NCI-H1092 (cell line): ENCODE results near the gene EPHB3.
A peak's percentile ranks its signal among the peaks of the same experiment; 100 is the strongest.

ENCODE experiments used
- DNase-seq: peaks from one replicate; lab custom pipeline; 2025; lab: John Stamatoyannopoulos, UW

The EPHB3 gene

DNA sequence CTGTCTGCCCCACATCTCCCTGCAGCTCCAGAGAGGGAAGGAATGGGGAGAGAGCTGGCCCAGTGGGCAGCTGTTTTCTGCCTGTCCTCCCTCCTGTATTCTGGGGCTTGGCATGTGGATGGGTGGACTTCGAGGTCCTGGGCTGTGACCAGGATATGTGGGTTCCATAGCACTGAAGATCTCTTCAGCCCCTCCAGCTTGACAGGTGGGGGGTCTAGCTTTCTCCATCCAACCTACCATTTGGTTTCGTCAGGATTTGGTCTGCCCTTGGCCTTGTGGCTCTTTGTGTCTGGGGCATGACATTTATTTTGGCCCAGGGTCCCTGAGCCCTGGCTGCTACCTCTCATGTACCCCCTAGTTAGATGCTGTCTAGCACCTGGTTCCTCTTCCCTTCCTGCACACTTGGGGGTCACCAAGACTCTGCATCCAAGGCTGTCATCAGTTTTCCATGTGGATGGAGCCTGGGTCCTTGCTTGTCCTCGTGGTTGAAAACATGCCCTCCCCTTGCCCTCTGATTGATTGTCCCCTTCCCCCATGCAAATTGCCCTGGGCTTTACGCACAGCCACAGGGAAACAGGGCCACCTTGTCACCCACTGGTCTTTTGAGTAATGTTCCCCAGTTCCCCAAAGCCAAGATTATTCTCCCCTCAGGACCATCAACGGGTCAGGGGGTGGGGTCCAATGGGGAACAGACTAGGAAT lies 3.2 kb downstream of the EPHB3 start:
- DNase-seq: no peak

DNA sequence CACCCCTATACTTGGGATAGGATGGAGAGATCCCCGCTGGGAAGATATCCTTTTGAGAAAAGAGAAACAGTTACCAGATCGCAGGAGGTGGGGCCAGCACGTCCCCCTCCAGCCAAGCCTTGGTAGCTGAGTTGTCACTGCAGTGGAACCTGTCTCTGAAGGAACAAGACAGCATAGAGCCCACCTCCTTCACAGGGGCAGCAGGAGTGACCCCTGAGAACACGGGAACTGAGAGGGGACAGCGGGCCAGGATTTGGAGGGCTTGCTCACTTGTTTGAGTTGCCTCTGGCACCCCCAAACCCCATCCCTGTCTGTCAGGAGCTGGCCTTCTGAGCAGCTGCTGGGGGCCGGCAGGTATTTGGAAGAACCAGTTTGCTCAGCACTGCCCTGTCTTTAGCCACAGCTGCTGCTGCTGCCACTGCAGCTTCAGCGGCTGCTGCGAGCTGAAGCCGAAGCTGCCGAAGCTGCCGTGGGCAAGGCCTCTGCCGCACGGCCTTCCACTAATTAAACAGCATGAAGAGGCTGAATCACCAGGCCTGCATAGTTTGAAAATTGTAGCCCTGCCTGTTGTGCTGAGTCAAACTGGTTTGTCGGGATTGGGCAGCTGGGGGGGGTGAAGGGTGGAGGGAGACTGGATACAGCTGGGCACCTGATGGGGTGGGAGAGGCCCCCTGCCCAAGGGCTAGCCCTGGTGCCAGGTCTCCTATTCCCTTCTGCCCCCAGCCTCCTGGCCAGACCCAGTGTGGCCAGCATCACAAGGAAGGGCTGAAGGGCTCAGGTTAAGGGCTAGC lies 4.0 kb downstream of the EPHB3 start:
- no peak for DNase-seq

DNA sequence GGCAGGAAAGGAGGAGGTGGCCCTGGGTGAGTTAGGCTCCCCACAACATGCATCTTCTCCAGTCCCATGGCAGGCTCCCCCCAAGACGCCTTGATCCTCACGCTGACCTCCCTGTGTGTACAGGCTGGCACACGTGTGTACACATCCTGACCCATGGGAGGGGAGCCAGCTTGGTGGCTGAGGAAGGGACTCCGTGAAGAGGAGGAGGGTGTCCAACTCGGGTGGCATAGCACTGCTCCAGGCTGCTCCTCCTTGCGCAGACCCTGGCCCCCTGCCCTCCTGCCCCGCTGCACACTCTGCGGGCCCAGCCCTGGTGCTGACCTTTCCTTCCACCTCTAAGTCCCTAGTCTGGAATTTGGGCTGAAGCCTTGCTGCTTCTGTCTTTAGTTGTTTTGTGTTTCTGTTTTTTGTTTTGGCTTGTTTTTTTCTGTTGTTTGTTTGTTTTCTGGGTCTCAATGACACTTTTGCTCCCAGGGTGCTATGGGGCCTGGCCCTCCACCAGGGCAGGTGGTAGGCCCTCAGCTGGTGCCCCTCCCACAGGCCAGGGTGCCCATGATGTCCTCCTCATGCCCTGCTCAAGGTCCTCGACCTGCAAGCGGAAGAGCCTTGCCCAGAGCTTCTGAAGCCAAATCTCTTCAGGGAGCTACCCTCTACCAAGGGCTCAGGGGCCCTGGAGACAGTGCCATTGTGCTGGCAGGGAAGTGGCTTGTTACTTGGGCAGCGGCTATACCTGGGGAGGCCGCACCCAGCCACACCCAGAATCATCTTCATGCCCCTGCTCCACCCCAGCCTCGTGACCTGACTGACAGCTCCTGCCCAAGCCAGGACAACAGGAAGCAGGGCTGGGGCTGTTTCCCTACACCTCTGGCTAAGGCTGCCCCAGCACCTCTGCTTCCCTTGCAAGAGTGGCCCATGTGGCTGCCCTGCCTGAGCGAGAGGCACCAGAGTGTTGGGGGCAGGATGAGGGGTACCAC lies 5.1 kb downstream of the EPHB3 start:
- no peak for DNase-seq

DNA sequence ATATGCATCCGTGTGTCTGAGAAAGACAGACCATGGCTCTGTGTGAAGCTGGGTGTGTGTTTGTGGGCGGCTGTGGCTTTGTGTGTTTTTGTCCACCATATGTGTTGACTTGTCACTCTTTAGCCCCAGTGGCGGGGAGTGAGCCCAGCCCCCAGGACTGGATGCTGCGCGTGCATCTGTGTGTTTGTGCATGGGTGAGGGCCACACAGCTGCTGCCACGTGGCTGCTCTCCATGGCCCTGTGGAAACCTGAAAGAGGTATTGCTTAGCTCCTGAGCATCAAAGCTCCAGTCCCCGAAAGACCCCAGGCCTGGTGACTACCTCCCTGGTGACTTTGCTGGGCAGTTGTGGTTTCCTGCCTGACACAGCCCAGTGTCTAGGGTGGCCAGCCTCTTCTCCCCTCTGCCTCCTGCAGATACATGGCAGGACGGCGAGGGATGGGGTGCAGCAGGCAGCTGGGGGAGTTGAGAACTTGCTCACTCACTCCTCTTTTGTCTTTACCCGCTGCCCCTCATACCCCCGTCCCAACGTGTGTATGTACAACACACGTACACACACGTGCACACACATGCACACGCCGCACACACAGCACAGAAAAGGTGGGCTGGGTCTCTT lies 6.5 kb downstream of the EPHB3 start:
- no peak for DNase-seq

DNA sequence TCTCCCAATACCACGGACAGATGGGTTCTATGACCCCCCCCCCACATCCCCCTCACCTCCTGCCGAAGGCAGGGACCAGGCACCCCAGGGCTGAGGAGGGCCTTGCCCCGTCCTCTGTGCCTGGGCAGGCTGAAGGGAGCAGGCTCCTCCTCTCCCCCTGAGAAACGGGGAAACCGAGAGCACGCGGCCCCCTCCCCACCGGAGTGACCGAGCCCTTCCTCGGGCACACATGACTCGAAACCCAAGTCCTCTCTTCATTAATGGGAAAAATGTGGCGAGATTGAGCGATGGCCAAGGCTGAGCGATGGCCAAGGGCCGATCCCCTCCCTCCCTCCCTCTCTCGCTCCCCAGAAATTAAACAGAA lies 7.0 kb downstream of the EPHB3 start:
- DNase-seq: no peak

DNA sequence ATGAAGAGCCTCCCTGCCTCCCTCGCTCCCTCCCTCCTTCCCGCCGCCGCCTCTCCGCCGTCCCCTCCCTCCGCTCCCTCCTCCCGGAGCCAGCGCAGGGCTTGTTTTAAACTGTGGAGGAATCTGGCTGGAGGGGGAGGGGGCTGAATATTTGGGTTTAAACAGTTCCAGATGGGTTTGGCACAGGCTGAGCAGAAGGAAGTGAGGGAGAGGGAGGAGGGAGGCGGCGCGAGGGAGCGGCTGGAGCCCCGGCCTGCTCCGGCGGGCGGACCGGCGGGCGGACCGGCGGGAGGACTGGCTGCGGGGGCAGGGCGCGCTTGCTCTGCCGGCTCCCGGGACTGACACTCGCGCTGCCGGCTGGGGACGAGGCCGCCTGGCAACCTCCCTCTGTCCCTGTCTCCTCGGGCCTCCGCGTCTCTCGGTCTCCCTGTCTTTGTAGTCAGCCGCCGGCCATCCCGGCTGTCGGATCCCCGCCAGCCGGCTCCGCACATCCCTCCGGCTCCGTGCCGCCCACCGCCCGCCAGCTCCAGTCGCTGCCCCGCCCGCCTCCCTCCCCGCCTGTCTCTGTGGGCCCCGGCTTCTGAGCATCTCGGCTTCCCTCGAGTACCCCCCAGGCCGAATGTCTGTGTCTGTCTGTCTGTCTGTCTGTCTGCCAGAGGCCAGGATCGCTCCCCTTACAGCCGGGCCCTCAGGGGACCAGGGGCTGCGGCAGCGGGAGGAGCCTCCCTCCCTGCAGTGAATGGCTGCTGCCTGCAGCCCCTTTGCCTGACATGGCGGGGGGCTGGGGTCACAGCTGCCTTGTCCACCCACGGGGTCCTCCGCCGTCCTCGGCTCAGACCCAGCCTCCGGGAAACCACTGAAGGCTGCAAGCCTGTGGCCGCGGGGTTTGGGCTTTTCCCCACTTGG lies 7.6 kb downstream of the EPHB3 start:
- DNase-seq: no peak

DNA sequence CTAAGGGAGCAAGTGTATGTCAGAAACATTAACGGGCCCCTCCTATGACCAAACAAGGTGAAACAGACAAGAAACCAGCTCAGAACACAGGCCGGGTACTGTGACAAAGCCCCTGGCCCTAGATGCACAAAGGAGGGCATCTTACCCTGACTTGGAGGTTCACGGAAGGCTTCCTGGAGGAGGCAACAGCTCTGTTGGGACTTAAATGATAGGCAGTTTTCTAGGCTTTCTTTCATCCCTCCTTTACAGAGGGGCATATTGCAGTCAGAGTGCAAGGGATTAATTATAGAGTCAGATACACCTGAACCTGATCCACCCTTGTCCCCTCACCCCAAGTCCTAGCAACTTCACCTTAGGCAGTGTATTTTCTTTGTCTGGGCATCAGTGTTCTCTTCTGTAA lies 8.4 kb downstream of the EPHB3 start:
- no peak for DNase-seq

DNA sequence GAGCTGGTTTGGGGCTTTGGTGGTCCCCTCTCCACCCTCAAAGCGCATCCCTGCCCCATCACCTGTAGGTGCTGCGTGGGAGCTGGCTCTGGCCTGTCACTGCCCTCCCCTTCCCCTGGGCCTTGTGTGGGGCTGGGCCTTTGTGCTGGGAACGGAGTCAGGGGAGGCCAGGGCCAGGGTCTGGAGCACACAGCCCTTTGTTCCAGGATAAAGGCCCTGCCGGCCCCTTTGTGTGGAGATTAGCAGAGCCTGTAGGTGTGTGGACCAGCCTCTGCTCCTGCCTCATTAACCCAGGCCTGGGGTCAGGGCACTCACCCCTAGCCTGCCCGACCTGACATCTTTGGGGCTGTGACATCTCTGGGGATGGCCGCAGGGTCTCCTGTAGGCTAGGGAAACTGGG lies 8.9 kb downstream of the EPHB3 start:
- DNase-seq: no peak

DNA sequence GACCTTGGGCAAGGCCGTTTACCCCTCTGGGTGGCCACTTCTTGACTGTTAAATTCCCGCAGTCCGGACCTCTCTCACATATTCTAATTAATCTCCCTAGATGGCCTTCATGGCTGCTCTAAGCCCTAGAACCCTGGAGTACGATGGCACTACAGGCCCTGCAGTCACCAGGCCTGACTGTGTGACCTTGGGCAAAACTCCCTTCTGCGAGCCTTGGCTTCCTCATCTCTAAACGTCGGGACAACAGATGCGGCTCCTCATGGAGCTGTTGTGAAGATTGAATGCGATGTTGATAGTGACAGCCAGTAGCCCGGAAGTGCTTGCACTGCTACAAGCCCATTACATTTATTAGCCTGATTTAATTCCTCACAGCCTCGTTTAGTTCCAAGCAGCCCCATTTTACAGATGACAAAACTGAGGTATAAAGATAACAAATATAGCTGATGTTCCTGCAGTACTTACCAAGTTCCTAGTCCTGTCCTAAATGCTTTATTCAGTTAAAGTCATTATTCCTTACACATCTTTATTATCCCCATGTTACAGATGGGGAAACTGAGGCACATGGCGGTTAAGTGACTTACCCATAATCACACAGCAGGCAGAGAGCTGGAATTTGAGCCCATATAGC lies 10.3 kb downstream of the EPHB3 start:
- no peak for DNase-seq

DNA sequence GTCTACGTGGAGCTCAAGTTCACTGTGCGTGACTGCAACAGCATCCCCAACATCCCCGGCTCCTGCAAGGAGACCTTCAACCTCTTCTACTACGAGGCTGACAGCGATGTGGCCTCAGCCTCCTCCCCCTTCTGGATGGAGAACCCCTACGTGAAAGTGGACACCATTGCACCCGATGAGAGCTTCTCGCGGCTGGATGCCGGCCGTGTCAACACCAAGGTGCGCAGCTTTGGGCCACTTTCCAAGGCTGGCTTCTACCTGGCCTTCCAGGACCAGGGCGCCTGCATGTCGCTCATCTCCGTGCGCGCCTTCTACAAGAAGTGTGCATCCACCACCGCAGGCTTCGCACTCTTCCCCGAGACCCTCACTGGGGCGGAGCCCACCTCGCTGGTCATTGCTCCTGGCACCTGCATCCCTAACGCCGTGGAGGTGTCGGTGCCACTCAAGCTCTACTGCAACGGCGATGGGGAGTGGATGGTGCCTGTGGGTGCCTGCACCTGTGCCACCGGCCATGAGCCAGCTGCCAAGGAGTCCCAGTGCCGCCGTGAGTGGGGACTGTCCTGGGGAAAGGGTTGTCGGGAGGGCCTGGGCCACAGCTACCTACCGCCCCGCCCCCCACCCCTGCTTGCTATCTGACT lies 11.2 kb downstream of the EPHB3 start:
- DNase-seq: no peak

DNA sequence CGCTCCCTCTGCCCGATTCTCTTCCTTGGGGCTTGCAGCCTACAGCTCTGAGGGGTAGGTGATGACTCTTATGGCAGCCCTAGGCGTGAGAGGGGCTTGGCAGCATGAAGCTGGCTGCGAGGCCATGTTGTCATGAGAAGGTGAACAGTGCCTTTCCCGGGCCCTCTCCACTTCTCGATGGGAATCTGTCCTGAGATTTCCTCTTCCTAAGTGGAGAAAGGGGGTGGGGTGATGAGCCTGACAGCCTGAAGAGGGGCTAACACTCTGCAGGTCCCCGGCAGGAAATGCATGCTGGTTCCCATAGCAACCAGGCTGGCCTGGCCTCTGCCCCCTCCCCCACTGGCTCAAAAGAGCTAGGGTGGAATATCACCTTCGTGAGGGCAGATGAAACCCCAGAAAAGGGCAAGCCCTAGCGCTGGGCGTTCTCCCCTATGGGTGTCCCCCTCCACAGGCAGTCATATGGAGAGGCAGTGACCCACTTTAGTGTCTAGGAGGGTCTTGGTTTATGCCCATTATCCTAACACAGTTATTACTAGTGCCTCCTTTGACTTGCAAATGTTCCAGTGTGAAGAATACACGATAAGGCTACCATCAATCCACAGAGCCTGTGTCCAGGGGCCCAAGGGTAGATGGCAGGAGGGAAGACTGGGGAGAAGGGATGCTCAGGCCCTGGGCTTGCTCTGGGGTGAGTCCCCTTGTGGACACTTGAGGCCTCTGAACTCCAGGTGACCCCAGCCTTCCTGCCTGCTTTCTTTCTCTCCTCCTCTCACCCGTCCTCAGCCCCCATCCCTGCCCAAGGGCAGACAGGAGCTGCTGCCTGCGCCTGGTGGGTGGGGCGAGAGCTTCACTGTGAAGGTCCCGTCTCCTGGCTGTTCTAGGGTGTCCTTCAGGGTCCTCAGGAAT lies 13.2 kb downstream of the EPHB3 start:
- peak; percentile 44 for DNase-seq

DNA sequence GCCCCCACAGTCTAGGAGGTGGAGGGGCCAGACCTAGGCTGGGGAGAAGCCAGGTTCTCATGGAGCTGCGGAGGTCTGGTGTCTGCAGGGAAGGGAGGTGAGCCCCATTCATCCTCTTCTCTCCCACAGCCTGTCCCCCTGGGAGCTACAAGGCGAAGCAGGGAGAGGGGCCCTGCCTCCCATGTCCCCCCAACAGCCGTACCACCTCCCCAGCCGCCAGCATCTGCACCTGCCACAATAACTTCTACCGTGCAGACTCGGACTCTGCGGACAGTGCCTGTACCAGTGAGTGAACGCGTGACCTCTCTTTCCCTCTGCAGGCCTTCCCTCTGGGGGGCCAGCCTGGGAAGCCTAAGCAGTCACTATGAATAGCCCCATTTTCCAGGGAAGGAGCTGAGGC lies 14.1 kb downstream of the EPHB3 start:
- no peak for DNase-seq

DNA sequence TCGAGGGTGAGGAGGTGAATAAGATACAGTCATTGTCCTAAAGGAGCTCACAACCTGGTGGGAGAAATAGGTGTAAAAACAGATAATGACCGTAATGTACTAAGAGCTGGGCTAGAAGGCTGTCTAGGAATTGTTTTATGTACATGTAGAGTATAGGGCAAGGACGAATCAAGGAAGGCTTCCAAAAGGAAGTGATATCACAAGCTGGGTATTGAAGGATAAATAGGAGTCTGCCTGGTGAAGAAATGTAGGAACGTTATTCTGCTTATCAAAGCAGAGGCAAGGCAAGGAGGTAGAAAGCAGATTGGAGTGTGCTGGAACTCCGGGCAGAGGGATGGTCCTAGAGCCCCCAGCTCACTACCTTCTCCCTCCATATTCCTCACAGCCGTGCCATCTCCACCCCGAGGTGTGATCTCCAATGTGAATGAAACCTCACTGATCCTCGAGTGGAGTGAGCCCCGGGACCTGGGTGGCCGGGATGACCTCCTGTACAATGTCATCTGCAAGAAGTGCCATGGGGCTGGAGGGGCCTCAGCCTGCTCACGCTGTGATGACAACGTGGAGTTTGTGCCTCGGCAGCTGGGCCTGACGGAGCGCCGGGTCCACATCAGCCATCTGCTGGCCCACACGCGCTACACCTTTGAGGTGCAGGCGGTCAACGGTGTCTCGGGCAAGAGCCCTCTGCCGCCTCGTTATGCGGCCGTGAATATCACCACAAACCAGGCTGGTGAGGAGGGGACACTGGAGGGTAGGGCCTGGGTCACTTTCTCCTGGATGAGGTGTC lies 15.1 kb downstream of the EPHB3 start:
- DNase-seq: no peak

DNA sequence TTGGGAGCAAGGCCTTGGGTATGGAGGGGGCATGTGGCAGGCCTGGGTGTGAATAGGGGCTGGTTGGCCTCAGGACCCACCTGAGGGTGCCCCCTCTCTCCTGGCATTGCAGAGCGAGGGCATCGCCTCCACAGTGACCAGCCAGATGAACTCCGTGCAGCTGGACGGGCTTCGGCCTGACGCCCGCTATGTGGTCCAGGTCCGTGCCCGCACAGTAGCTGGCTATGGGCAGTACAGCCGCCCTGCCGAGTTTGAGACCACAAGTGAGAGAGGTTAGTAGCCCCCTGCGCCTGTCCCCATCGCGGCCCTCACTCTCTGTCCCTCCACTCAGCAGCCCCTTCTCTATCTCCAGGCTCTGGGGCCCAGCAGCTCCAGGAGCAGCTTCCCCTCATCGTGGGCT lies 16.0 kb downstream of the EPHB3 start:
- no peak for DNase-seq

DNA sequence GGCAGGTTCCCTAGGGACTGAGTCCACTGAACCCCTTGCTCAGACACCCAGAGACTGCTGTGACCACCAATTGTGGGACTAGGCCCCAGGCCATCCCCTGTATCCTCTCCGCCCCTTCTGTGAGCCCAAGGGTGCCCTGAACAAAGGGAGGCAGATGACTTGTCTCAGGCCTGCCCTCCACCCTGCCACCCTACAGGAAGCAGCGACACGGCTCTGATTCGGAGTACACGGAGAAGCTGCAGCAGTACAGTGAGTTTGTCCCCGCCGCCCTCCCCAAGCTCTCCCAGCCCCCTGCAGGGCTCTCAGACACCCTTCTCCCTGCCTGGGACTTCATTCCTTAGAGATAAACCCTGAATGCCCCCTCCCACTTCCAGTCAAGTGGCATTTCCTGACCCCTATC lies 16.6 kb downstream of the EPHB3 start:
- DNase-seq: no peak

DNA sequence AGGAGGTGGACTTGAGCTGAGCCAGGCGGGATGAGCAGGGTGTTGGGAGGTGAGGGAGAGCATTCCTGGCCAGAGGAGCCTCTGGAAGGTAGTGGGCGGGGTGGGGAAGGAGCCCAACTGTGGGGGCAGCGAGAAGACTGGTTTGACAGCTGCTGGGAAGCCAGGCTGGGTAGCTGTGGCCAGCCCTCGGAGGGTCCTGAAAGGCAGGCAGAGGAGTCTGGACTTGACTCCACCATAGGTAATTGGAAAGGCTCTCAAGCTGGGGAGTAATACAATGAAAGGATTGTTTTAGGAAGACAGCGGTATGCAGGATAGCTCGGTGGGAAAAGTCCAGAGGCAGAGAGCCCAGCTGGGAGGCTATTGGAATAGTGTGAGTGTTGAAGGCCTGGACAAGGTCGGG lies 17.2 kb downstream of the EPHB3 start:
- DNase-seq: no peak

DNA sequence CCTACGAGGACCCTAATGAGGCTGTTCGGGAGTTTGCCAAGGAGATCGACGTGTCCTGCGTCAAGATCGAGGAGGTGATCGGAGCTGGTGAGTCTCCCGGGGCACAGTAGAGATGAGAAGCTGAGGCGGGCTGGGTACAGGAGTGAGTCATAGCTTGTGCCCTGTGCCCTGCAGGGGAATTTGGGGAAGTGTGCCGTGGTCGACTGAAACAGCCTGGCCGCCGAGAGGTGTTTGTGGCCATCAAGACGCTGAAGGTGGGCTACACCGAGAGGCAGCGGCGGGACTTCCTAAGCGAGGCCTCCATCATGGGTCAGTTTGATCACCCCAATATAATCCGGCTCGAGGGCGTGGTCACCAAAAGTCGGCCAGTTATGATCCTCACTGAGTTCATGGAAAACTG lies 17.9 kb downstream of the EPHB3 start:
- DNase-seq: no peak

DNA sequence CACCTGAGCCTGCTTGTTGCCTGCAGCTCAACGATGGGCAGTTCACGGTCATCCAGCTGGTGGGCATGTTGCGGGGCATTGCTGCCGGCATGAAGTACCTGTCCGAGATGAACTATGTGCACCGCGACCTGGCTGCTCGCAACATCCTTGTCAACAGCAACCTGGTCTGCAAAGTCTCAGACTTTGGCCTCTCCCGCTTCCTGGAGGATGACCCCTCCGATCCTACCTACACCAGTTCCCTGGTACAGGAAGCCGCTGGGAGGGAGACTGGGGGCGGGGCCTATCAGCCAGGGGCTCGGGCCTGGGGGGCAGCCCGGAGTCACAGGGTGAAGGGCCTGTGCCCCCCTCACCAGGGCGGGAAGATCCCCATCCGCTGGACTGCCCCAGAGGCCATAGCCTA lies 18.8 kb downstream of the EPHB3 start:
- no peak for DNase-seq
